Activated CD4-positive, alpha-beta T cell treated with anti-CD3 and anti-CD28 coated beads, Interleukin-2, amount 10 ng/mL, durations not matched to agents 7 days and 5 days (primary cell): ENCODE measurements around the gene RHBDD1. TPM values are rescaled to one million over a fixed set of nuclear protein-coding genes. Genes with fewer than 3 reads are reported as not detected.

Experiments used
- CTCF ChIA-PET: fragments of 350-600 bp; sonication (Branson Sonifier 250); formaldehyde crosslinking; loops from one replicate; lab custom pipeline; 2021; ENCODE audit warnings: antibody characterized with exemption; lab: Charles Lee
- POLR2A ChIA-PET: fragments of 350-600 bp; sonication (Branson Sonifier 250); formaldehyde crosslinking; loops from one replicate; lab custom pipeline; 2021; ENCODE audit warnings: antibody characterized with exemption; lab: Charles Lee
- DNase-seq: peaks from one replicate; pipeline ENCODE4 v3.0.0-alpha.2; 2020
- H3K27ac Mint-ChIP-seq: one replicate; pipeline ENCODE4 v1.8.0; 2021; ENCODE audit warnings: mild to moderate bottlenecking, moderate library complexity, mixed read lengths
- H3K27me3 Mint-ChIP-seq: one replicate; pipeline ENCODE4 v1.8.0; 2021; ENCODE audit warnings: mixed read lengths
- H3K36me3 Mint-ChIP-seq: one replicate; pipeline ENCODE4 v1.8.0; 2021; ENCODE audit warnings: low read depth, mixed read lengths
- H3K4me1 Mint-ChIP-seq: one replicate; pipeline ENCODE4 v1.8.0; 2021; ENCODE audit warnings: mixed read lengths
- H3K4me3 Mint-ChIP-seq: one replicate; pipeline ENCODE4 v1.8.0; 2021; ENCODE audit warnings: mild to moderate bottlenecking, moderate library complexity, mixed read lengths
- H3K9me3 Mint-ChIP-seq: one replicate; pipeline ENCODE4 v1.8.0; 2021; ENCODE audit warnings: mixed read lengths
- total RNA-seq, 2 experiments: library from RNA; stranded (reverse); gene quantifications; one replicate each; pipeline ENCODE4 v1.2.3, GENCODE V29; 2021

RHBDD1 gene
- total RNA-seq, 2 experiments from 2014 or later, result 35.5 to 45.9 TPM

DNA sequence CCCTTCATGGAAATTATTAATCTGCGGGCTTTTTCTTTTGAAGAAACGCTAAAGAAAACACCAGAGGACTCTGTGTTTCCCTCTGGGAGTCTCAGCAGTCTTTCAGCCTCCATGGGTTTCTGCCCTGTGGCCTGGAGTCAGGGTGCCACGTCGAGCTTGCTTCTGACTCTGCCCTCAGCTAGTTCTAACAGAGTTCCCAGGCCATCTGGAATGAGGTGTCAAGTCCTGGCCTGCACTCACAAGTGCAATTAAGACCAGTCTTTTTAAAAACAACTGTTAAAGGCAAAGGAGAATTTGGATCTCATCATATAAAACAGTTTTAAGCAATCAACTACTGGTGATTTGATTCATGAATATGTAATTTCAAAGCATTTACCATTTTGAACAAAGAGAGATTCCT, 157.3 kb downstream of the RHBDD1 start:
- Mint-ChIP-seq H3K9me3 (no peaks in the 10 kb centered on the region), H3K27ac (no peak overlapping the region), H3K36me3 (peaks cover 17% of the 10 kb centered on the region), H3K4me3 (no peak overlapping the region), H3K4me1 (no peaks in the 10 kb centered on the region), H3K27me3 (no peaks in the 10 kb centered on the region)
- POLR2A ChIA-PET, result no interaction called here
- CTCF ChIA-PET, result interaction anchor here (0.5 to 1.2 kb wide), 3 partner anchors 11 to 1042 kb away, joined by 3 to 5 read pairs (median 5); no protein-coding TSS in a partner anchor
- no peak for DNase-seq

DNA sequence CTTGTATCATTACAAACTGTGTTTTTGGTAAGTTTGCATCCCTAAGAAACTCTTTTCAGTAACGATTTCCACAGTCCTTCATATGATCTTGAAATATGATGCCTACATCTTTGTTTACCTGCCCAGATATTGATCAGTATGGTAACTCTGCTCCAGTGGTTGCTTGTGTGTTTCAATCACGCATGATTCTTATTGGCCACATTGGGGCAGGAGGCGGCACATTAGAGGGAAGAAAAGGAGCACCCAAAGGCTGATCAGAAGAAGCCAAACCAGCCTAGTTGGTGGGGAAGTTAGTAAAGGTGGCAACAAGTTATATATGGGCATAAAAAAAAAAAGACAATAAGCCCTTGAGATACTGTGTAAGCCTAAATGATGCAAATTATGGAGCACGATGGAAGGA, 158.9 kb downstream of the RHBDD1 start:
- DNase-seq, result no peak
- Mint-ChIP-seq H3K27me3 (no peaks in the 10 kb centered on the region), H3K27ac (no peak overlapping the region), H3K9me3 (peaks cover 2% of the 10 kb centered on the region), H3K4me3 (no peak overlapping the region), H3K36me3 (peaks cover 24% of the 10 kb centered on the region), H3K4me1 (no peaks in the 10 kb centered on the region)
- ChIA-PET POLR2A (no interaction called here), CTCF (no interaction called here)

DNA sequence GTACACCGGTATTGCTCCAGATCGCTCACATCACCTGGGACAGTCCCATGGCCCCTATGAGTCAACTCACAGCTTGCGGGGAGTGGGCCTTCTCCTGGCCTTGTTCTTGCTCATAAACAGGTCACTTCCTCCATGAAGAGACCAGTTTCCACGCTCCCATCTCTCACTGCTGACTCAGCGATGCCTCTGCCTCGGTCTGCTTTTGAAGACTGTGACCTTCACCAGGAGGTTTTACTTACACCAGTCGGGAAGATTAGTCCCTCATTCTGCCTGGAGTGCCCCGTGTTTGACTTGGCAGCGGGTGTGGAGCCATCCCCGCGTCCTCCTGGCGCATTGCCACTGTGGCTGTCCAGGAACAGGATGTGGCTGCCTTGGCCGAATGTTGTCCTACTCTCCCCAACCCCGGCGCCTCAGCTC, 159.8 kb downstream of the RHBDD1 start:
- H3K36me3 Mint-ChIP-seq, result peaks cover 24% of the 10 kb centered on the region
- POLR2A ChIA-PET, result no interaction called here
- no peak for DNase-seq
- H3K9me3 Mint-ChIP-seq, result peaks cover 5% of the 10 kb centered on the region
- H3K4me3 Mint-ChIP-seq, result no peak overlapping the region
- CTCF ChIA-PET, result interaction anchor here (0.6 kb wide), 1 partner anchor 8 kb away, joined by 3 read pairs; no protein-coding TSS in a partner anchor
- H3K4me1 Mint-ChIP-seq, result no peaks in the 10 kb centered on the region
- H3K27me3 Mint-ChIP-seq, result no peaks in the 10 kb centered on the region
- no peak overlapping the region for H3K27ac Mint-ChIP-seq

DNA sequence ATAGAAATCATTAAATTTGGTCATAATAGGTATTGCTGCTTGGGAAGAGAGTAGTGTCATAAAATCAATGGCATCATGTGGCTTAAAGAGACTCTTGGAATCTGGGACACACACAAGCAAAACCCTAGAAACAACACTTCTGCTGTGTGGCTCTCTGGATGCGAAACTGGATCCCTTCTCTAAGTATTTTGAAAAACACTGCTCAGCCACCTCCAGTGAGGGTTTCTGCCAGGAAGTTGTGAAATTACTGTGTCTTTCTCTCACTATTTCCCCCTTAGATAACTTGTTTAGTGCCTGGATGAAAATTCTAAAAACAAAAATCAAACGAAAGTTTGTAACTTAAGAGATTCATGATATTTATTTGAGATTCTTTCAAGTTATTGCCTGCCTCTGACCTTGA, 163.8 kb downstream of the RHBDD1 start:
- POLR2A ChIA-PET, result no interaction called here
- Mint-ChIP-seq H3K27ac (no peak overlapping the region), H3K4me1 (no peaks in the 10 kb centered on the region), H3K27me3 (no peaks in the 10 kb centered on the region), H3K4me3 (no peak overlapping the region), H3K9me3 (peaks cover 5% of the 10 kb centered on the region), H3K36me3 (peaks cover 18% of the 10 kb centered on the region)
- CTCF ChIA-PET, result no interaction called here
- no peak for DNase-seq

DNA sequence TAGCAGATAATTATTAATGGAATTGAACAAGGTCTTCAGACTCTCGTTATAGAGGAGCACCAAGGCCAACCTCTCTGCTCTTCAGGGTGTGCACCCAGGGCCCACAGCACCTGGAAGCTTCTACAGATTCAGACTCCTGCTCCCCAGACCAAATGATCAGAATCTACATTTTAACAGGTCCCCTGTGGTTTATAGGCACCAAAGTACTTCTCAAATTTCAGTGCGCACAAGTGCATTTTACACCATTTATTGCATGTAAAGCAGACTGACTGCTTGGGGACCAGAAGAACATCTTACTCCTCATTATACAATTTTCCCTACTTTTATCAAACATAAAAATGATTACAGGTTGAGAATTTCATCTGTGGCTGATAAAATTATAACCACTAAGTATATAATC, 164.3 kb downstream of the RHBDD1 start:
- ChIA-PET POLR2A (no interaction called here), CTCF (no interaction called here)
- peaks cover 16% of the 10 kb centered on the region for H3K36me3 Mint-ChIP-seq
- H3K4me1 Mint-ChIP-seq, result no peaks in the 10 kb centered on the region
- H3K4me3 Mint-ChIP-seq, result no peak overlapping the region
- H3K27me3 Mint-ChIP-seq, result no peaks in the 10 kb centered on the region
- H3K9me3 Mint-ChIP-seq, result peaks cover 5% of the 10 kb centered on the region
- no peak overlapping the region for H3K27ac Mint-ChIP-seq
- DNase-seq, result no peak

DNA sequence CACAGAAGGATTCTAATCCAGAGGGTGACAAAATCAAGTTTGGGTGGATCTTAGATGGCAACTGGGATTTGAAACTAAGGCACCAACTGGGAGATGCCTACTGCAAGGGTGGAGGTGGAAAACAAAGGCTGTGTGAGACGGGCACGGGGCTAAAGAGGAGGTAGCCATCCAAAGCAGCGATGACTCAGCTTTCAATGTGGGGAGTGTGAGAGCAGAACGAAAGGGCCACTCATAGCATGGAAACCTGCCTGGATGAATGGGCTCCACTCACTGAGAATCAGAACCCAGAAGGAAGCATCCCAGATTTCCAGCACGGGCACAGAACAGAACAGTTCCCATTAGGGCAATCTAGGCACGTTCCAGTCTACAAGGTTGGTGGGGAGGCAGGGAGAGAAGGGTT, 168.6 kb downstream of the RHBDD1 start:
- no peaks in the 10 kb centered on the region for H3K4me1 Mint-ChIP-seq
- CTCF ChIA-PET, result no interaction called here
- POLR2A ChIA-PET, result no interaction called here
- no peaks in the 10 kb centered on the region for H3K27me3 Mint-ChIP-seq
- H3K9me3 Mint-ChIP-seq, result peaks cover 5% of the 10 kb centered on the region
- no peak overlapping the region for H3K4me3 Mint-ChIP-seq
- DNase-seq, result no peak
- no peaks in the 10 kb centered on the region for H3K36me3 Mint-ChIP-seq
- no peak overlapping the region for H3K27ac Mint-ChIP-seq

DNA sequence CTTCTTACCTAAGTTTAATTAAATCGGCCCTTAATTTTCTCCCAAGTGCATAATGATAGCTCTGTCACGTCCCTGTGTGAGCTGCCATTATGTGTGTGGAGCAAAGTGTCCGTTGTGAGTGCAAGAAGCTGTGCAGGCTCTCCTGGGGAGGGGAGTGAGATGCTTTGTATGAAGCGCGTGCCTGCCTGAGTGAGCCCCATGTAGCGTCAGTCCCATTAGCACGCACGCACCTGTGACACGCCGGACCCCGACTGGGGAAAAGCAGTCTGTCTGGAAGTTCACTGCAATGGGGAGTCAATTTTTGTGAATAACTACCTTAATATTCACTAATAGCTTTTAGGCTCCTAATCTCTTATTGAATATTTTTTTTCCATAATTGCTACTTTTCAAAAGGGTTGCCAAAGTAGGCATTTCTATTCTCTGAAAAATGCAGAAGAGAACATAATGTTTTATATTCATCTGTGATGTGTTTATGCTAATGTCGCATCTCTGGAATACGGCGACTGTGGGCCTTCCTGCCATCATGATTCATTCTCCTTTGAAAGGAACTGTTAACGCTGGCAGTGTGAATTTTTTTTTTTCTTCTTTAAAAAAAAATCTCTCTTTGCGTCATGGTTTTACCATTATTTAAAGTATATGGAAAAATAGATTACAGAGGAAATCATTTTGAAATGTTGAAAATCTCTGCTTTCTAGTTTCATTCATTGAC, 170.5 kb downstream of the RHBDD1 start:
- ChIA-PET POLR2A (no interaction called here), CTCF (interaction anchor here (1.1 kb wide), 1 partner anchor 9 kb away, joined by 3 read pairs; no protein-coding TSS in a partner anchor)
- H3K4me3 Mint-ChIP-seq, result no peak overlapping the region
- no peaks in the 10 kb centered on the region for H3K27me3 Mint-ChIP-seq
- H3K36me3 Mint-ChIP-seq, result no peaks in the 10 kb centered on the region
- no peak overlapping the region for H3K27ac Mint-ChIP-seq
- DNase-seq, result no peak
- no peaks in the 10 kb centered on the region for H3K4me1 Mint-ChIP-seq
- no peaks in the 10 kb centered on the region for H3K9me3 Mint-ChIP-seq

DNA sequence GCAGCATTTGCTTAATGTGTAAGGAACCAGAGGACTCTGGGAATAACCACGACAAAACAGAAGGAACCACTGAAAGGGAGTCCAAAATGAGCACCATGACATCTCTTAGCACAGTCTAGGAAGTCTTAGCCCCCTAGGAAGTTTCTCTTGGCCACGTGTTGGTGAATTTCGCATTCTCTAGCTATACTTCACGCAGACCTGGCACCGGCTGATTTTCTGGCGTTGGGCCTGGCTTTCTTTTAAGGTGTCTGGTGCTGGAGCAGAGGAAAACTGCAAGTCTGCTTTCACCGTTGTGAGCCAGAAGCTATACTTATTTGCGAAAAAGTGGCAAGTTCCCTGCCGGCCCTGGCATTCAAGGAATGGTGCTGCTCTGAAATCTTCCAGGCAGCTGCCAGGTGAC, 171.3 kb downstream of the RHBDD1 start:
- no peaks in the 10 kb centered on the region for H3K36me3 Mint-ChIP-seq
- no peak for DNase-seq
- no peak overlapping the region for H3K27ac Mint-ChIP-seq
- no peak overlapping the region for H3K4me3 Mint-ChIP-seq
- no peaks in the 10 kb centered on the region for H3K4me1 Mint-ChIP-seq
- CTCF ChIA-PET, result no interaction called here
- no peaks in the 10 kb centered on the region for H3K9me3 Mint-ChIP-seq
- POLR2A ChIA-PET, result no interaction called here
- H3K27me3 Mint-ChIP-seq, result no peaks in the 10 kb centered on the region

DNA sequence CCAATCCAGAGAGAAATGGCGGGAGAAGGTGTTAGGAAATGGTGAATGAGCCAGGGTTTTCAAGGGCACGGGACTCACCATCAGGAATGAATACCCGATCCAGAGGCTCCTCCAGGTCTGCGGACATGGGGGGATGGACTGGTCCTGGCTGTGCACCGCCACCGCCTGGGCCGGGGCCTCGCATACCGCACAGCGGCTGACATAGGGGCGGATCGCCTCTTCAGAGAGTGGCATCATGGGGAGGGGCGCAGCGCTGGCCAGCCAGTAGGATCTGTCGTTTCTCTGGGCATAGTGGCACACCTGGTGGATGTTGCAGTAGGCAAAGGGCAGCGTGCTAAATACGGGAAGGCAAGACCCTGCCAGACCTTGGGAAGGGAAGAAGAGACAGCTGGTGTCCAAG, 172.1 kb downstream of the RHBDD1 start:
- ChIA-PET POLR2A (no interaction called here), CTCF (no interaction called here)

DNA sequence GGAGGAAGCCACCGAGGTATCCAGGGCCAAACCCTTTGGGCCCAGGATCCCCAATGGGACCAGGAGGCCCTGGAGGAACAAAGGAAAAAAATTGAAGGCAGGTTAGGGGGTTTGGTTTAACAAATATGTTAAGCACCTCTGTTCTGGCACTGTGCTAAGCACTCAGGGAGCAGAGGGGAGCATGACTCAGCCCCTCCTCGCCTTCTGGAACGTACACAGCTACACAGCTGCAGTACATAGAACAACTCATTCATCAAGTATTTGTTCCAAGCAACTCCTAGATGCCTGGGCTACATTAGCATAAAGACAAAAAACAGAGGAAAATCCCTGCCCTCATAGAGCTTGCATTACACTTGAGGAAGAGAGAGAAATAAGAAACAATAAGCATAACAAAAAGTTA, 174.6 kb downstream of the RHBDD1 start:
- no peak for DNase-seq
- H3K9me3 Mint-ChIP-seq, result no peaks in the 10 kb centered on the region
- H3K27ac Mint-ChIP-seq, result no peak overlapping the region
- H3K27me3 Mint-ChIP-seq, result no peaks in the 10 kb centered on the region
- POLR2A ChIA-PET, result no interaction called here
- H3K4me1 Mint-ChIP-seq, result no peaks in the 10 kb centered on the region
- CTCF ChIA-PET, result no interaction called here
- H3K4me3 Mint-ChIP-seq, result no peak overlapping the region
- H3K36me3 Mint-ChIP-seq, result no peaks in the 10 kb centered on the region

More for the DNA sequence above, 172.1 kb downstream of the RHBDD1 start:
- no peak for DNase-seq
- no peaks in the 10 kb centered on the region for H3K4me1 Mint-ChIP-seq
- no peaks in the 10 kb centered on the region for H3K9me3 Mint-ChIP-seq
- H3K27me3 Mint-ChIP-seq, result no peaks in the 10 kb centered on the region
- H3K36me3 Mint-ChIP-seq, result no peaks in the 10 kb centered on the region
- no peak overlapping the region for H3K27ac Mint-ChIP-seq
- H3K4me3 Mint-ChIP-seq, result no peak overlapping the region

DNA sequence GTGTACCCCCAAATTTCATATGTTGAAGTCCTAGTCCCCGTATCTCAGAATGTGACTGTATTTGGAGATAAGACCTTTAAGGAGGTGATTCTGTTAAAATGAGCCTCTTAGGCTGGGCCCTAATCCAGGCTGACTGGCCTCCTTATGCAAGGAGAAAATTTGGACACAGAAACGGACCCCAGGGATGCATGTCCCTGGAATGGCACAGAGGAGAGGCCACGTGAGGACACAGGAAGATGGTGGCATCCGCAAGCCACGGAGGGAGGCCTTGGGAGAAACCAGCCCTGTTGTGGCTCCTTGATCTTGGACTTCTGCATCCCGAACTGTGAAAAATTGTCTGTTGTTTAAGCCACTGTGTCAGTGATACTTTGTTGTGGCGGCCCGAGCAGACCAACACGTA, 177.5 kb downstream of the RHBDD1 start:
- POLR2A ChIA-PET, result no interaction called here
- Mint-ChIP-seq H3K4me1 (no peaks in the 10 kb centered on the region), H3K36me3 (no peaks in the 10 kb centered on the region), H3K4me3 (no peak overlapping the region), H3K27ac (no peak overlapping the region), H3K9me3 (no peaks in the 10 kb centered on the region), H3K27me3 (no peaks in the 10 kb centered on the region)
- DNase-seq, result no peak
- CTCF ChIA-PET, result no interaction called here

DNA sequence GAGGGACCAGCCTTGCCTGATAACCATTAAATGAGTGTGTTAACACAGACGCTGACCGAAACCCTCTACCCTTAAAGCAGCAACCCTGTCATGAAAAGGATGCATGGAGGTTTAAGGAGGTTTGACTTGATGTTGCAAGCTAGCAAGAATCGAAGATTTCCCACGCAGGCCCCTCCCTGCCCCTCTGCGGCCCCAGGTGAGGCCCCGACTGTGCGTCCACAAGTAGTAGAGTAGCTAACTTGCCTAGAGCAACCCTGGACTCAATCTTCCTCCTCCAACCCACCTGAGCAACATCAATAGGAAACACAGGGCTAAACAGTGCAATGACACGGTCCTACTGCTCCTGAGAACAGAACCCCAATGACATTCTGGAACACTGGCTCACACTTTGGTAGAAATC, 178.0 kb downstream of the RHBDD1 start:
- ChIA-PET POLR2A (no interaction called here), CTCF (no interaction called here)
- Mint-ChIP-seq H3K27ac (no peak overlapping the region), H3K4me3 (no peak overlapping the region), H3K36me3 (no peaks in the 10 kb centered on the region), H3K9me3 (no peaks in the 10 kb centered on the region), H3K27me3 (no peaks in the 10 kb centered on the region), H3K4me1 (no peaks in the 10 kb centered on the region)
- DNase-seq, result no peak

DNA sequence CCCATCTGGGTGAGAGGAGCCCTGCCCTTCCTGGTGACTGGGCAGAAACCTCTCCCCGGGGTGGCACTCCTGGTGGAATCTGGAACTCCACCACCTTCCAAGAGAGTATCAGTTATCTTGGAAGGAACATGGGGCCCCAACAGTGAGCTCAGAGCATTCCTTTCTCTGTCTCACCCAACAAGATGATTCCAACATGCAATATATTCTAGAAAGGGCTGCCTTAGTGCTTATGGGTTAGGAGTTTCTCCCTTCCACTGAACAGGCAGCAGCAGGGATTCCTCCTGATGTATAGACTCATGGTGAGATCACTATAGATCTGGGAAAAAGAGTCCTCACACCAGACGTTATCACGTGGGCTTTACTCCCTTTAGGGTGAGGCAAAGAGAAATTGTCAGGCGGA, 181.0 kb downstream of the RHBDD1 start:
- no peak overlapping the region for H3K4me3 Mint-ChIP-seq
- CTCF ChIA-PET, result no interaction called here
- H3K4me1 Mint-ChIP-seq, result no peaks in the 10 kb centered on the region
- no peaks in the 10 kb centered on the region for H3K36me3 Mint-ChIP-seq
- POLR2A ChIA-PET, result no interaction called here
- no peaks in the 10 kb centered on the region for H3K9me3 Mint-ChIP-seq
- DNase-seq, result no peak
- no peaks in the 10 kb centered on the region for H3K27me3 Mint-ChIP-seq
- no peak overlapping the region for H3K27ac Mint-ChIP-seq

DNA sequence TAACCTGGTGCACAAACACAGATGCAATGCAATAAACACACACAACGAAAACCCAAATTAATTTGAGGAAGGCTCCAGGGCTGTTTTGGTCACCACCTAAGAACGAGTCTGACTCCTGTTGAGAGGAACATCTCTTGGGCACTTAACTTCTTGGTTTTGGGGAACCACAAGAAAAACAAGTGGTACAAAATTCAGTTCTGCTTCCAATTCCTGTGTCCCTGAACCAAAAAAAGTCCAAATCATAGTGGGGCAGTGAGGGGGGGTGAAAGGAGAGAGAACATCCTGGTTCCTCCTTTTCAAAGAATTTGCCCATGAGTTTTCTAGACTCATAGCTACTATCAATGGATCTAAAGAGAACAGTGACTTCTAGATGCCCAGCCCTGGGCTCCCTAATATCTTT, 184.6 kb downstream of the RHBDD1 start:
- ChIA-PET CTCF (no interaction called here), POLR2A (no interaction called here)
- Mint-ChIP-seq H3K27ac (no peak overlapping the region), H3K27me3 (no peaks in the 10 kb centered on the region), H3K36me3 (no peaks in the 10 kb centered on the region), H3K4me1 (no peaks in the 10 kb centered on the region), H3K9me3 (no peaks in the 10 kb centered on the region), H3K4me3 (no peak overlapping the region)
- DNase-seq, result no peak
